ENCODE data around the gene MINK1. TPM values are rescaled to one million over a fixed set of nuclear protein-coding genes. Genes with fewer than 3 reads are reported as not detected.

MINK1 gene
- total RNA-seq, 1 experiment from 2014 or later = 68.8 TPM

GRCh38 chr17:4897198-4897687 is 64.1 kb downstream of the MINK1 start:
- Mint-ChIP-seq H3K4me1 (peaks cover 4 to 24% of the 10 kb centered on the region in 2 experiments), H3K27me3 (ENCODE audit: low read depth) (no peaks in the 10 kb centered on the region), H3K27ac (peak overlapping the region in 2 of 3 experiments; percentile 62 to 76; a peak in 1 of 7 replicates), H3K4me3 (no peak overlapping the region), H3K9me3 (no peaks in the 10 kb centered on the region), H3K36me3 (ENCODE audit: insufficient read depth in 1 of 3, low read depth in 3 of 3) (peaks cover 8 to 35% (median 32%) of the 10 kb centered on the region in 3 experiments; a peak in 6 of 7 replicates)
- Histone ChIP-seq H3K14ac (ENCODE audit: insufficient read depth, low read length) (no peak overlapping the region; the same call in 1 of the 2 replicates), H3K4me1 (ENCODE audit: insufficient read depth, low read length) (no peaks in the 10 kb centered on the region), H2BK20ac (ENCODE audit: low read depth, low read length, poor library complexity, severe bottlenecking) (no peak overlapping the region), H3T11ph (ENCODE audit: low read length) (no peak overlapping the region), H4K20me1 (ENCODE audit: control insufficient read depth, insufficient read depth, insufficient read length) (no peaks in the 10 kb centered on the region), H3K79me2 (ENCODE audit: insufficient read depth, low read length) (no peaks in the 10 kb centered on the region), H2BK120ac (ENCODE audit: low read depth, low read length, poor library complexity, severe bottlenecking) (no peak overlapping the region), H3K4ac (ENCODE audit: low read depth, low read length) (no peak overlapping the region), H3K9me3 (ENCODE audit: control insufficient read depth, low read depth, low read length) (no peaks in the 10 kb centered on the region), H3K27ac (ENCODE audit: insufficient read length, low read depth, low read length) (no peak overlapping the region), H3K9ac (ENCODE audit: extremely low read depth, insufficient read length, low read length) (no peak overlapping the region), H3K56ac (ENCODE audit: insufficient read length, low read depth, low read length) (no peak overlapping the region), H2AFZ (ENCODE audit: low read length) (no peak overlapping the region), H4K5ac (ENCODE audit: insufficient read length, low read depth, low read length) (no peak overlapping the region), H3K79me1 (ENCODE audit: insufficient read depth, low read depth, low read length, poor library complexity, severe bottlenecking) (no peaks in the 10 kb centered on the region), H3K23ac (ENCODE audit: insufficient read length, low read depth, low read length) (no peak overlapping the region), H2BK15ac (ENCODE audit: low read depth, low read length) (no peak overlapping the region), H3K18ac (ENCODE audit: insufficient read length, low read depth, low read length) (no peak overlapping the region), H3K4me2 (ENCODE audit: insufficient read depth, insufficient read length, low read length) (no peak overlapping the region), H3K27me3 (ENCODE audit: insufficient read depth, low read length) (no peaks in the 10 kb centered on the region), H4K91ac (ENCODE audit: insufficient read length, low read depth, low read length) (no peak overlapping the region), H2AK5ac (ENCODE audit: insufficient read length, low read length) (no peak overlapping the region), H4K8ac (replicated peaks; ENCODE audit: insufficient read length, low read depth, low read length) (no peak overlapping the region), H3K23me2 (ENCODE audit: insufficient read length, low read depth, low read length, poor library complexity, severe bottlenecking) (peaks cover 12% of the 10 kb centered on the region), H2BK12ac (ENCODE audit: insufficient read length, low read depth, low read length) (no peak overlapping the region), H2BK5ac (ENCODE audit: insufficient read length, low read length) (no peak overlapping the region)
- WGBS (ENCODE audit: extremely low coverage, insufficient read length, low lambda C conversion rate) = no CpG with 5 or more reads among the region's 10 CpGs
- peak; percentile 32 for DNase-seq
- no peak for TF ChIP-seq CTCF (conservative IDR thresholded peaks at IDR 0.05)
